OCI-LY1 (cell line): ENCODE data around the gene PCNX2.

Source experiments
- H2AFZ ChIP-seq: fragments of 200-600 bp; sonication (generic), shearing (Covaris generic); 2 replicates; pipeline ENCODE4 v1.6.0; 2014; ENCODE audit warnings: antibody characterized with exemption, mild to moderate bottlenecking, low read length
- H3F3A ChIP-seq: fragments of 200-600 bp; sonication (generic), shearing (Covaris generic); 2 replicates; pipeline ENCODE4 v1.6.0; 2014; ENCODE audit warnings: mild to moderate bottlenecking, antibody characterized with exemption, low read length, moderate library complexity; ENCODE audit not compliant: insufficient read depth
- H3K27ac ChIP-seq: fragments of 200-600 bp; sonication (generic); 2 replicates; pipeline ENCODE4 v1.5.1; 2014; ENCODE audit warnings: low read length, mixed run types, mild to moderate bottlenecking, low read depth; ENCODE audit not compliant: poor library complexity, severe bottlenecking
- H3K27me3 ChIP-seq: fragments of 200-600 bp; sonication (generic); 2 replicates; pipeline ENCODE4 v1.6.0; 2014; ENCODE audit warnings: antibody characterized with exemption, mild to moderate bottlenecking, low read length, moderate library complexity; ENCODE audit not compliant: insufficient read depth
- H3K36me3 ChIP-seq: fragments of 200-600 bp; sonication (generic); 2 replicates; pipeline ENCODE4 v1.6.1; 2014; ENCODE audit warnings: mild to moderate bottlenecking, antibody characterized with exemption, low read length, moderate library complexity, mixed read lengths; ENCODE audit not compliant: insufficient read depth
- H3K4me1 ChIP-seq: fragments of 200-600 bp; sonication (generic); 2 replicates; pipeline ENCODE4 v1.5.1; 2014; ENCODE audit warnings: mild to moderate bottlenecking, low read length, moderate library complexity; ENCODE audit not compliant: insufficient read depth, severe bottlenecking
- H3K4me2 ChIP-seq: fragments of 200-600 bp; sonication (generic), shearing (Covaris generic); 2 replicates; pipeline ENCODE4 v1.6.1; 2014; ENCODE audit warnings: low read length
- H3K4me3 ChIP-seq: fragments of 200-600 bp; sonication (generic); 2 replicates; pipeline ENCODE4 v1.5.1; 2014; ENCODE audit warnings: low read length, low read depth, mild to moderate bottlenecking, mixed read lengths; ENCODE audit not compliant: poor library complexity, severe bottlenecking
- H3K79me2 ChIP-seq: fragments of 200-600 bp; shearing (Covaris generic); 2 replicates; pipeline ENCODE4 v1.6.1; 2016; ENCODE audit warnings: mixed run types, low read length, mixed read lengths; ENCODE audit not compliant: insufficient read depth
- H3K9ac ChIP-seq: fragments of 200-600 bp; sonication (generic), shearing (Covaris generic); 2 replicates; pipeline ENCODE4 v1.6.1; 2014; ENCODE audit warnings: mild to moderate bottlenecking, low read length, mixed read lengths
- H3K9me2 ChIP-seq: fragments of 200-600 bp; sonication (generic), shearing (Covaris generic); 2 replicates; pipeline ENCODE4 v1.6.1; 2014; ENCODE audit warnings: low read depth, mild to moderate bottlenecking, low read length, mixed read lengths
- H3K9me3 ChIP-seq: fragments of 200-600 bp; shearing (Covaris generic); 2 replicates; pipeline ENCODE4 v1.6.1; 2014; ENCODE audit warnings: low read length, mixed read lengths
- H4K20me1 ChIP-seq: fragments of 200-600 bp; sonication (generic), shearing (Covaris generic); 2 replicates; pipeline ENCODE4 v1.6.0; 2016; ENCODE audit warnings: mild to moderate bottlenecking, low read length; ENCODE audit not compliant: insufficient read depth
- EZH2 ChIP-seq: fragments of 200-600 bp; sonication (generic), shearing (Covaris generic); IDR thresholded peaks from 2 replicates; pipeline ENCODE4 v1.8.0; 2017; ENCODE audit warnings: borderline replicate concordance, mixed run types, mild to moderate bottlenecking, antibody characterized with exemption, low read length, moderate library complexity, mixed read lengths
- TF ChIP-seq, protein P1 (sequence below): fragments of 200-600 bp; sonication (generic), shearing (Covaris generic); IDR thresholded peaks from 2 replicates; pipeline ENCODE4 v1.5.1; 2017; ENCODE audit warnings: mild to moderate bottlenecking, antibody characterized with exemption, low read length, moderate library complexity, mixed read lengths

PCNX2 gene

DNA sequence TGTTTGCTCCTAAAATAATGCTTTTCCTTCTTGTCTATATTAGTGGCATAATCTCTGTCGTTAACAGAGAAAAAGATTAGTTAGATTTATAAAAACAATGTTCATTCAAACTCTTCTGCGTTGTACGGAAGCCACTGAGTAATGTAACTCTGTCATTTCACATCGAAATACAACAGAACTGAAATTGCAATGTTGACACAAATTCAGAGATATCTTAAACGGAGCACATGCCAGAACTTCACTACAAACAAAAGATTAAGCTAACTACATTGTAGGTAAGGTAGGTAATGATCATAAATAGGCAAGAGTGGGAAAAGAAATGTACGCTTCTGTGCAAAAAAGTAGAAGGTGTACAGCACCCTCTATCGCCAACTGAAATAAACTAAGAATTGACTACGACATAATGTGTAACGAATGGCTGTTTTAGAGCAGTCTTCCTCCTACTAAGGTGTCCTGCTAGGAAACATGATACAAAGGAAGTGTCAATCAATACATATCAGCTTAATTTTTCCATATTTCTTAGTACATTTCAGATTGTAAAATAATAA lies 56.6 kb downstream of the PCNX2 start:
- no peak overlapping the region for H3K4me2 ChIP-seq
- no peaks in the 10 kb centered on the region for H3F3A ChIP-seq
- no peak overlapping the region for H3K4me3 ChIP-seq
- no peaks in the 10 kb centered on the region for H3K9me3 ChIP-seq
- no peaks in the 10 kb centered on the region for H3K27me3 ChIP-seq
- no peaks in the 10 kb centered on the region for H3K79me2 ChIP-seq
- H3K36me3 ChIP-seq: no peaks in the 10 kb centered on the region
- H3K9me2 ChIP-seq: no peaks in the 10 kb centered on the region
- no peaks in the 10 kb centered on the region for H4K20me1 ChIP-seq
- H3K9ac ChIP-seq: no peak overlapping the region
- no peaks in the 10 kb centered on the region for H3K4me1 ChIP-seq
- no peak overlapping the region for H2AFZ ChIP-seq
- no peak overlapping the region for H3K27ac ChIP-seq
- TF ChIP-seq, protein P1, sequence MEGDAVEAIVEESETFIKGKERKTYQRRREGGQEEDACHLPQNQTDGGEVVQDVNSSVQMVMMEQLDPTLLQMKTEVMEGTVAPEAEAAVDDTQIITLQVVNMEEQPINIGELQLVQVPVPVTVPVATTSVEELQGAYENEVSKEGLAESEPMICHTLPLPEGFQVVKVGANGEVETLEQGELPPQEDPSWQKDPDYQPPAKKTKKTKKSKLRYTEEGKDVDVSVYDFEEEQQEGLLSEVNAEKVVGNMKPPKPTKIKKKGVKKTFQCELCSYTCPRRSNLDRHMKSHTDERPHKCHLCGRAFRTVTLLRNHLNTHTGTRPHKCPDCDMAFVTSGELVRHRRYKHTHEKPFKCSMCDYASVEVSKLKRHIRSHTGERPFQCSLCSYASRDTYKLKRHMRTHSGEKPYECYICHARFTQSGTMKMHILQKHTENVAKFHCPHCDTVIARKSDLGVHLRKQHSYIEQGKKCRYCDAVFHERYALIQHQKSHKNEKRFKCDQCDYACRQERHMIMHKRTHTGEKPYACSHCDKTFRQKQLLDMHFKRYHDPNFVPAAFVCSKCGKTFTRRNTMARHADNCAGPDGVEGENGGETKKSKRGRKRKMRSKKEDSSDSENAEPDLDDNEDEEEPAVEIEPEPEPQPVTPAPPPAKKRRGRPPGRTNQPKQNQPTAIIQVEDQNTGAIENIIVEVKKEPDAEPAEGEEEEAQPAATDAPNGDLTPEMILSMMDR: peak; percentile 21; the same call in 1 of the 2 replicates
- no peak for TF ChIP-seq EZH2

DNA sequence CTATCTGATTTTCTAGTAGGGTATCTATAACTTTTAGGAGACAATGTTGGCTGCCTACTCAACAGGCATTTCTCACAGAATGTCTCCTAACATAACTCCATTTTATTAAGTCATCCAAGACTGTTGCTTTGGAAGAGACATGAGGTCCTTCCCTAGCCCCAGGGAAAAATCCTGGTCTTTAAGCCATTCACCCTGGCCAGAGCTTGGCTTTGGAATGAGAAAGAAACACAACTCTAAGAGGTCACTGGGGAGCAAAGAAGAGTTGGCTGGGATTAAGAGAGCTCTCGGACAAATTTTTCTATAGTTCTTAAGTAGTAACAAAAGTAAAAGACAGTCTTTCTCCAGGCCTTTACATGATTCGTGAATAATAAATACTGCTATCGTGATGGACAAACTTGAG lies 57.9 kb downstream of the PCNX2 start:
- Histone ChIP-seq H3K9ac (no peak overlapping the region), H3K79me2 (no peaks in the 10 kb centered on the region), H3K27ac (no peak overlapping the region), H3K27me3 (no peaks in the 10 kb centered on the region), H3K4me1 (no peaks in the 10 kb centered on the region), H3F3A (no peaks in the 10 kb centered on the region), H3K36me3 (no peaks in the 10 kb centered on the region), H3K4me2 (no peak overlapping the region), H3K4me3 (no peak overlapping the region), H3K9me2 (no peaks in the 10 kb centered on the region), H4K20me1 (no peaks in the 10 kb centered on the region), H3K9me3 (no peaks in the 10 kb centered on the region), H2AFZ (no peak overlapping the region)
- TF ChIP-seq EZH2: no peak
- TF ChIP-seq, protein P1: no peak

DNA sequence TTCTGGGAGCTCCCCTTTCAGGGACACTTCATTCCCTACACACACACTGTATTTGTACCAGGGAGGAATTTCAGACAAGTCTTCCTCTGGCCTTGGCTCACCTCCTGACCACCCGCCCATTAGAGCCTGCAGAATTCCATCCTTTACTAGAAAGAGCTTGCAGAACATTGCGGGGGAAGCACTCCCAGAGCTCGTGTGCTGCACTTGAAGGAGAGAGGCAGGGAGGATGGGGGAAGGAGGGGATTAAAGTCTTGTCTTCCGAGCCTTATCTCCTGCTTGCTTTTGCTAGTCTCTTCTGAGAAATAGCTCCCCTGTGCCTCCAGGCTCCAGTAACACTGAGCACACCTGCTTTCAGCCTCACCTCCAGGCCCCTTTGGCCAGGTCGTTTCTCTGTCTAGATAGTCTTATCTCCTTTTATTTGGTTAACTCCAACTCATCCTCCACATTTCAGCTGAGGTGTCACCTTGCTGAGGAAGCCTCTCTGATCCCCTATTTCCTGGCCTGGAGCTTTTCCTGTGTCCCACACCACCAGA lies 62.0 kb downstream of the PCNX2 start:
- no peak overlapping the region for H3K4me3 ChIP-seq
- no peak overlapping the region for H3K27ac ChIP-seq
- H3K4me1 ChIP-seq: no peaks in the 10 kb centered on the region
- no peaks in the 10 kb centered on the region for H3K36me3 ChIP-seq
- H4K20me1 ChIP-seq: no peaks in the 10 kb centered on the region
- H3K27me3 ChIP-seq: no peaks in the 10 kb centered on the region
- no peak overlapping the region for H3K4me2 ChIP-seq
- H3K9me2 ChIP-seq: no peaks in the 10 kb centered on the region
- TF ChIP-seq EZH2: no peak
- TF ChIP-seq, protein P1: no peak
- no peaks in the 10 kb centered on the region for H3K79me2 ChIP-seq
- H3K9ac ChIP-seq: no peak overlapping the region
- no peak overlapping the region for H2AFZ ChIP-seq
- no peaks in the 10 kb centered on the region for H3F3A ChIP-seq
- no peaks in the 10 kb centered on the region for H3K9me3 ChIP-seq
